Kidney epithelial cell (primary cell): ENCODE data around the gene RRM1. TPM values are rescaled to one million over a fixed set of nuclear protein-coding genes. Genes with fewer than 3 reads are reported as not detected.
"Not testable (repeated sequence)": the region's sequence is repeated elsewhere in the genome, so short reads cannot be mapped to it uniquely, and the experiment has no call there.

Experiments used
- DNase-seq: peaks from one replicate; pipeline ENCODE4 v3.0.0-alpha.2; 2010; ENCODE audit warnings: low read depth
- H3K27me3 ChIP-seq: 2 replicates; pipeline ENCODE4 v1.6.0; 2011; ENCODE audit warnings: low read length; ENCODE audit not compliant: control insufficient read depth, insufficient read depth
- H3K36me3 ChIP-seq: 2 replicates; pipeline ENCODE4 v1.5.1; 2011; ENCODE audit warnings: low read length; ENCODE audit not compliant: control insufficient read depth, insufficient read depth
- H3K4me3 ChIP-seq: 2 replicates; pipeline ENCODE4 v1.5.1; 2011; ENCODE audit warnings: low read depth, mild to moderate bottlenecking, control low read depth, low read length
- total RNA-seq: library from RNA; depleted of rRNA; stranded (reverse); fragments of >200 nt; gene quantifications from 2 replicates; pipeline ENCODE4 v1.2.3, GENCODE V29; 2015
- TF ChIP-seq, protein P1 (sequence below): IDR thresholded peaks from 2 replicates; pipeline ENCODE4 v1.5.1; 2011; ENCODE audit warnings: mild to moderate bottlenecking, moderate library complexity, low read length, control low read depth, inconsistent platforms; ENCODE audit not compliant: insufficient read depth, poor library complexity, severe bottlenecking

Gene RRM1
- total RNA-seq, 1 donor from 2014 or later: 36.8 TPM

DNA sequence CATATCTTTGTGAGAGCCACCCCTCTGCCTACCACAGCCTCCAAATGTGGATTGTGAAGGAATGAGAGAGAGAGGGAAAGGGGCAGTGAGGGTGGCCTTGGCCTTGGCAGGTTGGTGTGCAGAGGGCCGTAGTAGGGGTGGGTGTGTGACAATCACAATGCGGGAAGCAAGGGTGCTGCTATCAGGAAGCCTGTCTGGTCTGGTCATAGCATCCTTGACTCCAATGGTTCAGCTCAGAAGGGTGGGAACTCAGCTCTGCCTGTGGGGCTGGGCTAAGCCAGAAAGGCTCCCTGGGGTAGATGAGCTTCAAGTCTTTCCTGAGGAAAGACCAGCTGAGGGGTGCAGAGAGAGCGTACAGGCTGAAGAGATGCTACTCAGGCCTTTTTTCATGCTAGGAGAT lies 72.7 kb downstream of the RRM1 start:
- TF ChIP-seq, protein P1, sequence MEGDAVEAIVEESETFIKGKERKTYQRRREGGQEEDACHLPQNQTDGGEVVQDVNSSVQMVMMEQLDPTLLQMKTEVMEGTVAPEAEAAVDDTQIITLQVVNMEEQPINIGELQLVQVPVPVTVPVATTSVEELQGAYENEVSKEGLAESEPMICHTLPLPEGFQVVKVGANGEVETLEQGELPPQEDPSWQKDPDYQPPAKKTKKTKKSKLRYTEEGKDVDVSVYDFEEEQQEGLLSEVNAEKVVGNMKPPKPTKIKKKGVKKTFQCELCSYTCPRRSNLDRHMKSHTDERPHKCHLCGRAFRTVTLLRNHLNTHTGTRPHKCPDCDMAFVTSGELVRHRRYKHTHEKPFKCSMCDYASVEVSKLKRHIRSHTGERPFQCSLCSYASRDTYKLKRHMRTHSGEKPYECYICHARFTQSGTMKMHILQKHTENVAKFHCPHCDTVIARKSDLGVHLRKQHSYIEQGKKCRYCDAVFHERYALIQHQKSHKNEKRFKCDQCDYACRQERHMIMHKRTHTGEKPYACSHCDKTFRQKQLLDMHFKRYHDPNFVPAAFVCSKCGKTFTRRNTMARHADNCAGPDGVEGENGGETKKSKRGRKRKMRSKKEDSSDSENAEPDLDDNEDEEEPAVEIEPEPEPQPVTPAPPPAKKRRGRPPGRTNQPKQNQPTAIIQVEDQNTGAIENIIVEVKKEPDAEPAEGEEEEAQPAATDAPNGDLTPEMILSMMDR: no peak
- Histone ChIP-seq H3K27me3 (no peaks in the 10 kb centered on the region), H3K36me3 (no peaks in the 10 kb centered on the region), H3K4me3 (no peak overlapping the region)
- no peak for DNase-seq

DNA sequence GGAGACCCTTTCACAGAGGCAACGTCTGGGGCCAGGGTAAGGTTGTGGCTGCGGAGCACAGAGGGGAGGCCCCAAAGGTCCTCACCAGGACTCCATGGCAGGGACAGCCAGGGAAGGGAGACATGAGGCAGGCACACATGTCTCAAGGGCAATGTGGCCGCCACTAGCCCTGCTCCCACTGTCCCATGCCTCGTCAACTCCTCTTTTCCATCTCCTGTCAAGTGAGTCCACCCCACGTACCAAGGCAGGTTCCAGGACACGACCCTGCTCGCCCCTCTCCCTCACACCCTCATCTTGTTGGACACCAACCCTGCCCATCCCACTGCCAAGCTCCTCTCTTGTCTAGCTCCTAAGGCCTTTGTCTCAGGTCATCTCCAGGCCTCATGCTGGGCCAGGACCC lies 73.2 kb downstream of the RRM1 start:
- DNase-seq: no peak
- no peak overlapping the region for H3K4me3 ChIP-seq
- TF ChIP-seq, protein P1: no peak
- H3K27me3 ChIP-seq: no peaks in the 10 kb centered on the region
- H3K36me3 ChIP-seq: no peaks in the 10 kb centered on the region

DNA sequence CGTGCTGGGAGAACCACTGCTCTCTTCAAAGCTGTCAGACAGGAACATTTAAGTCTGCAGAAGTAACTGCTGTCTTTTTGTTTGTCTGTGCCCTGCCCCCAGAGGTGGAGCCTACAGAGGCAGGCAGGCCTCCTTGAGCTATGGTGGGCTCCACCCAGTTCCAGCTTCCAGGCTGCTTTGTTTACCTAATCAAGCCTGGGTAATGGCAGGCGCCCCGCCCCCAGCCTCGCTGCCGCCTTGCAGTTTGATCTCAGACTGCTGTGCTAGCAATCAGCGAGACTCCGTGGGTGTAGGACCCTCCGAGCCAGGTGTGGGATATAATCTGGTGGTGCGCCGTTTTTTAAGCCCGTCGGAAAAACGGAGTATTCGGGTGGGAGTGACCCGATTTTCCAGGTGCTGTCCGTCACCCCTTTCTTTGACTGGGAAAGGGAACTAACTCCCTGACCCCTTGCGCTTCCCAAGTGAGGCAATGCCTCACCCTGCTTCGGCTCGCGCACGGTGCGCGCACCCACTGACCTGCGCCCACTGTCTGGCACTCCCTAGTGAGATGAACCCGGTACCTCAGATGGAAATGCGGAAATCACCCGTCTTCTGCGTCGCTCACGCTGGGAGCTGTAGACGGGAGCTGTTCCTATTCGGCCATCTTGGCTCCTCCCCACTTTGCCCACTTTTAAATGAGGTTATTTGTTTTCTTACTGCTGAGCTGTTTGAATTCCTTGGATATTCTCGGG lies 81.2 kb downstream of the RRM1 start:
- H3K4me3 ChIP-seq, H3K27me3 ChIP-seq, DNase-seq, H3K36me3 ChIP-seq: not testable (repeated sequence)

DNA sequence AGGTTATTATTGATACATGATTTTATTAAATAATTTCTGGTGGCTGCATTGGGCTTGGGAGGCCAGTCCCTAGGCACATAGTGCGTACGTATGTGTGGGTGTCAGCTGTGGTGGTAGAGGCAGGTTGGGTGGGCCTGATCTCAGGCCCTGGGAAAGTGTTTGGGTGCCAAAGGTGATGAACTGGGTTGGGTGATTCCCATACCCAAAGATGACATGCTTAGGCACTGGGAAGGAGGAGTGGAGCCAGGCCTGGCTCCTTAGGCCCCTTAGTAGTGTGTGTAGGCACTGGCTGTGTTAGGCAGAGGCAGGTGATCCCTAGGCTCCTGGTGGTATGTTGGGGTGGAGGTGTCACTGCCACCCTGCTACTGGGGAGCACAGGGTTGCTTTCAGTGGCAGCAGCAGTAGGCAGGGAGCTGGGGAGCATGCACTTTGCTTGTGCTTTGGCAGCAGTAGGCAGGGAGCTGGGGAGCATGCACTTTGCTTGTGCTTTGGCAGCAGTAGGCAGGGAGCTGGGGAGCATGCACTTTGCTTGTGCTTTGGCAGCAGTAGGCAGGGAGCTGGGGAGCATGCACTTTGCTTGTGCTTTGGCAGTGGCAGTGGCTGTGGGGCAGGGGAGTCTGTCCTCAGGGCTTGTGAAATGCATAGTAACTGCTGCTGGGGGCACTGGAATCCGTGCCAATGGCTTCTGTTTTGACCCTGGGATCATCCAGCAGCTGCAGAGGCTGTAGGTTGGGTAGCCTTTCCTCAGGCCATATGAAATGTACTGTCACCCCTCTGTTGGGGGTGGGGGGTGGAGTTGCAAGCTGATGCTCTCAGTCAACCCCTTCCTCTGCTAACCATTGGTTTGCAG lies 84.4 kb downstream of the RRM1 start:
- no peaks in the 10 kb centered on the region for H3K27me3 ChIP-seq
- no peak for DNase-seq
- H3K4me3 ChIP-seq: no peak overlapping the region
- H3K36me3 ChIP-seq: no peaks in the 10 kb centered on the region
- TF ChIP-seq, protein P1: no peak

DNA sequence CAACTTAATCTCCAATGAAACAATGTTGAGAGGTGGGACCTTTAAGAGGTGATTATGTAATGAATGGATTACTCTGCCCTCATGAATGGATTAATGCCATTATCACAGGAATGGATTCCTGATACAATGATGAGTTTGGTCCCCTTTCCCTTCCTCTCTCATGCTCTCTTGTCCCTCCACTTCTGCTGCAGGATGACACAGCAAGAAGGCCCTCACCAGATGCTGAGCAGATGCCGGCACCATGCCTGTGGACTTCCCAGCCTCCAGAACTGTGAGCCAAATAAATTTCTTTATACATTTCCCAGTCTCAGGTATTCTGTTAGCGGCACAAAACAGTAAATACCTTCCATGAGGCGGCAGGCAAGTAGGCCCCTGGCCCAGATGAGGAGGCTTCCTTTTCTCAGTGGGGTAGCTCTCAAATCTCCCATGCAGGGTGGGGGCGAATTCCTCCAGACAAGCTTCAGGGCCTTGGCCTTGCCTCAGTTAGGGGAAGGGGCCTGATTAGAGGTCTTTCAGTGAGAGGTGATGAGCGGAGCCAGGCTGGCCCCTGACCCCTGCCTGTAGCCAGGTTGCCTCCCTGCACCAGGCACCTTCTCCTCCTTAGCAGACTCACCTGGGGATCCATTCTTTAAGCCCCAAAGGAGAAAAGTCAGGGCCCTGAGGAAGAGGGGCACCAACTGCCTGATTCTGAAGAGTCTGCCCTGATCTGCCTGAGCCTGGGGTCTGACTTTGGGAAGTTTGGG lies 86.0 kb downstream of the RRM1 start:
- no peaks in the 10 kb centered on the region for H3K36me3 ChIP-seq
- TF ChIP-seq, protein P1: no peak
- no peaks in the 10 kb centered on the region for H3K27me3 ChIP-seq
- DNase-seq: no peak
- H3K4me3 ChIP-seq: no peak overlapping the region
